NCI-H510A (cell line): ENCODE results near the gene UNCX.
"Not testable (repeated sequence)": the region's sequence is repeated elsewhere in the genome, so short reads cannot be mapped to it uniquely, and the experiment has no call there.

Experiments used
- DNase-seq: peaks from one replicate; lab custom pipeline; 2025; lab: John Stamatoyannopoulos, UW

The UNCX gene

GRCh38 chr7:1257863-1258262 lies 25.2 kb downstream of the UNCX start:
- DNase-seq = no peak

- no peak for DNase-seq
Measured at GRCh38 chr7:1259621-1260243, 27.1 kb downstream of the UNCX start.

GRCh38 chr7:1260244-1260635 lies 27.6 kb downstream of the UNCX start:
- DNase-seq = no peak

- not testable (repeated sequence) for DNase-seq
Measured at GRCh38 chr7:1261036-1261435, 28.4 kb downstream of the UNCX start.

GRCh38 chr7:1262441-1262840 lies 29.8 kb downstream of the UNCX start:
- DNase-seq = no peak

- no peak for DNase-seq
Measured at GRCh38 chr7:1263391-1263951, 30.8 kb downstream of the UNCX start.

- DNase-seq = no peak
Measured at GRCh38 chr7:1264345-1265280, 31.9 kb downstream of the UNCX start.

GRCh38 chr7:1267016-1267900 lies 34.6 kb downstream of the UNCX start:
- DNase-seq = no peak

- DNase-seq = no peak
Measured at GRCh38 chr7:1268076-1268815, 35.6 kb downstream of the UNCX start.

GRCh38 chr7:1268866-1269265 lies 36.2 kb downstream of the UNCX start:
- no peak for DNase-seq

- no peak for DNase-seq
Measured at GRCh38 chr7:1269336-1269890, 36.7 kb downstream of the UNCX start.

GRCh38 chr7:1270181-1270580 lies 37.5 kb downstream of the UNCX start:
- DNase-seq = no peak

GRCh38 chr7:1271046-1271445 lies 38.4 kb downstream of the UNCX start:
- no peak for DNase-seq

GRCh38 chr7:1271656-1272055 lies 39.0 kb downstream of the UNCX start:
- no peak for DNase-seq

- not testable (repeated sequence) for DNase-seq
Measured at GRCh38 chr7:1272136-1272535, 39.5 kb downstream of the UNCX start.

- DNase-seq = no peak
Measured at GRCh38 chr7:1274121-1274875, 41.6 kb downstream of the UNCX start.

GRCh38 chr7:1274876-1275375 lies 42.3 kb downstream of the UNCX start:
- DNase-seq = no peak

GRCh38 chr7:1275451-1276381 lies 43.0 kb downstream of the UNCX start:
- DNase-seq = no peak

GRCh38 chr7:1276626-1277175 lies 44.0 kb downstream of the UNCX start:
- no peak for DNase-seq
